Astrocyte of the cerebellum (primary cell): ENCODE data around the gene TCP11L1.
"Not testable (repeated sequence)": the region's sequence is repeated elsewhere in the genome, so short reads cannot be mapped to it uniquely, and the experiment has no call there.

Experiments used
- DNase-seq: peaks from one replicate; pipeline ENCODE4 v3.0.0-alpha.2; 2011; ENCODE audit warnings: low read depth
- H3K4me3 ChIP-seq: 2 replicates; pipeline ENCODE4 v1.5.1; 2011; ENCODE audit warnings: mild to moderate bottlenecking, low read depth, low read length, moderate library complexity
- CTCF ChIP-seq: IDR thresholded peaks from 2 replicates; pipeline ENCODE4 v1.5.1; 2012; ENCODE audit warnings: low read length, low read depth, moderate library complexity, mild to moderate bottlenecking; ENCODE audit errors: missing control alignments
- in situ Hi-C: cut with HindIII; loops from 2 replicates; pipeline ENCODE4 v1.10.0; 2017; ENCODE audit warnings: low sequenced_read_pairs

The TCP11L1 gene

GRCh38 chr11:33040862-33041453, 1.6 kb downstream of the TCP11L1 start:
- in situ Hi-C loops, result no loop called here
- H3K4me3 ChIP-seq, result peak overlapping the region; percentile 86
- TF ChIP-seq CTCF, result no peak
- DNase-seq, result no peak

GRCh38 chr11:33043221-33043830, 4.0 kb downstream of the TCP11L1 start:
- in situ Hi-C loops, result no loop called here
- TF ChIP-seq CTCF, result no peak
- no peak for DNase-seq

GRCh38 chr11:33044285-33044756, 4.9 kb downstream of the TCP11L1 start:
- no peak overlapping the region for H3K4me3 ChIP-seq
- peak; percentile 22 for DNase-seq
- no peak for TF ChIP-seq CTCF
- in situ Hi-C loops, result no loop called here

More at GRCh38 chr11:33043221-33043830, 4.0 kb downstream of the TCP11L1 start:
- no peak overlapping the region for H3K4me3 ChIP-seq

GRCh38 chr11:33045551-33046255, 6.3 kb downstream of the TCP11L1 start:
- no peak for TF ChIP-seq CTCF
- H3K4me3 ChIP-seq, result no peak overlapping the region
- DNase-seq, result no peak
- in situ Hi-C loops, result no loop called here

GRCh38 chr11:33048701-33049100, 9.3 kb downstream of the TCP11L1 start:
- DNase-seq, H3K4me3 ChIP-seq, in situ Hi-C loops: not testable (repeated sequence)

GRCh38 chr11:33049565-33050408, 10.4 kb downstream of the TCP11L1 start:
- H3K4me3 ChIP-seq, DNase-seq, in situ Hi-C loops: not testable (repeated sequence)

- in situ Hi-C loops, result no loop called here
- DNase-seq, result no peak
- no peak for TF ChIP-seq CTCF
- H3K4me3 ChIP-seq, result no peak overlapping the region
These were observed 12.9 kb downstream of the TCP11L1 start for GRCh38 chr11:33052231-33052630.
